IPS-NIHi11 (cell line): ENCODE results near the gene KLHL29.
A peak's percentile ranks its signal among the peaks of the same experiment; 100 is the strongest.

ENCODE experiments used
- DNase-seq: peaks from one replicate; pipeline ENCODE4 v3.0.0; 2012; ENCODE audit warnings: mixed read lengths, low spot score

KLHL29 gene

GRCh38 chr2:23617167-23617810 is 232.3 kb downstream of the KLHL29 start:
- no peak for DNase-seq

- no peak for DNase-seq
Observed at GRCh38 chr2:23617811-23618215, 232.8 kb downstream of the KLHL29 start.

- no peak for DNase-seq
Observed at GRCh38 chr2:23618265-23618664, 233.3 kb downstream of the KLHL29 start.

- DNase-seq: no peak
Observed at GRCh38 chr2:23618794-23619530, 234.0 kb downstream of the KLHL29 start.

GRCh38 chr2:23619941-23620340 is 235.0 kb downstream of the KLHL29 start:
- no peak for DNase-seq

- no peak for DNase-seq
Observed at GRCh38 chr2:23620841-23621341, 235.9 kb downstream of the KLHL29 start.

- no peak for DNase-seq
Observed at GRCh38 chr2:23621616-23622015, 236.6 kb downstream of the KLHL29 start.

GRCh38 chr2:23622466-23622865 is 237.5 kb downstream of the KLHL29 start:
- no peak for DNase-seq

- DNase-seq: no peak
Observed at GRCh38 chr2:23622966-23623675, 238.1 kb downstream of the KLHL29 start.

GRCh38 chr2:23624378-23624777 is 239.4 kb downstream of the KLHL29 start:
- peak; percentile 79 for DNase-seq

- no peak for DNase-seq
Observed at GRCh38 chr2:23624915-23625314, 239.9 kb downstream of the KLHL29 start.

- DNase-seq: no peak
Observed at GRCh38 chr2:23625726-23626125, 240.7 kb downstream of the KLHL29 start.

- DNase-seq: no peak
Observed at GRCh38 chr2:23626701-23627230, 241.8 kb downstream of the KLHL29 start.

- DNase-seq: no peak
Observed at GRCh38 chr2:23627236-23628009, 242.4 kb downstream of the KLHL29 start.

GRCh38 chr2:23628926-23629771 is 244.2 kb downstream of the KLHL29 start:
- no peak for DNase-seq

GRCh38 chr2:23629772-23630480 is 244.9 kb downstream of the KLHL29 start:
- DNase-seq: no peak

GRCh38 chr2:23630961-23631360 is 246.0 kb downstream of the KLHL29 start:
- DNase-seq: no peak

- DNase-seq: no peak
Observed at GRCh38 chr2:23631389-23631788, 246.4 kb downstream of the KLHL29 start.

GRCh38 chr2:23632386-23632785 is 247.4 kb downstream of the KLHL29 start:
- no peak for DNase-seq

GRCh38 chr2:23632831-23633395 is 247.9 kb downstream of the KLHL29 start:
- DNase-seq: no peak
